Stomach (tissue), 9 donors: ENCODE data around the gene FAM222A. TPM values are rescaled to one million over a fixed set of nuclear protein-coding genes. Genes with fewer than 3 reads are reported as not detected.

Source experiments
- DNase-seq, 2 donors: peaks; one replicate each; pipeline versions ENCODE4 v3.0.0 to v3.0.0-alpha.2; 2013 to 2019
- H3K27ac ChIP-seq, 5 donors: fragments of 200-600 bp in 4 of 5; sonication (generic) in 4 of 5; one replicate each; pipeline ENCODE4 v1.5.1; 2013 to 2019; ENCODE audit warnings: mild to moderate bottlenecking in 1 of 5, moderate library complexity in 1 of 5
- H3K27me3 ChIP-seq, 3 donors: fragments of 200-600 bp; sonication (generic); one replicate each; pipeline ENCODE4 v1.5.1; 2017 to 2019; ENCODE audit warnings: mixed run types in 1 of 3
- H3K36me3 ChIP-seq, 4 donors: fragments of 200-600 bp; sonication (generic); 1 replicate in 3 of 4; 2 replicates in 1 of 4; pipeline ENCODE4 v1.5.1; 2016 to 2019
- H3K4me1 ChIP-seq, 4 donors: fragments of 200-600 bp; sonication (generic); one replicate each; pipeline ENCODE4 v1.5.1; 2016 to 2019
- H3K4me3 ChIP-seq, 4 donors: fragments of 200-600 bp; sonication (generic) in 3 of 4; one replicate each; pipeline ENCODE4 v1.5.1; 2016 to 2019; ENCODE audit warnings: mild to moderate bottlenecking in 1 of 4
- H3K9me3 ChIP-seq, 4 donors: fragments of 200-600 bp; sonication (generic); one replicate each; pipeline ENCODE4 v1.5.1; 2016 to 2019
- EP300 ChIP-seq: sonication (generic); formaldehyde crosslinking; IDR thresholded peaks from one replicate; pipeline ENCODE4 v1.6.1; 2017; ENCODE audit warnings: antibody characterized with exemption
- POLR2A ChIP-seq, 4 donors: fragments of 450-650 bp; IDR thresholded peaks; one replicate each; pipeline ENCODE4 v1.6.1; 2016; ENCODE audit warnings: antibody characterized with exemption in 4 of 4, control low read depth in 2 of 4, mild to moderate bottlenecking in 1 of 4, moderate library complexity in 1 of 4
- POLR2AphosphoS5 ChIP-seq, 3 donors: sonication (generic); formaldehyde crosslinking; IDR thresholded peaks; one replicate each; pipeline ENCODE4 v1.6.1; 2016; ENCODE audit warnings: antibody characterized with exemption in 3 of 3
- WGBS, 5 donors: extraction: QIAGEN DNeasy Blood & Tissue Kit in 3 of 5; methylation state at CpG; one replicate each; pipeline versions ENCODE4 v1.1.5 to v1.1.7; 2013 to 2018; 5-methylcytosine and 5-hydroxymethylcytosine counted together
- intact Hi-C: fragments of 100-400 bp; cut with DNase I; formaldehyde crosslinking; loops from one replicate; pipeline ENCODE4 v1.15.1; 2023; ENCODE audit warnings: low total_unique reads
- polyA plus RNA-seq, 3 donors: library from polyadenylated mRNA; stranded (reverse); fragments of 200-250 nt; gene quantifications; one replicate each; pipeline ENCODE4 v1.2.3, GENCODE V29; 2013
- total RNA-seq, 5 donors: library from RNA; depleted of rRNA; stranded (reverse); fragments of >200 nt; gene quantifications; one replicate each; pipeline versions ENCODE4 v1.1.0 to v1.2.3, GENCODE V29; 2014 to 2016
- TF ChIP-seq, protein P1 (sequence below), 7 experiments: fragments of 450-650 bp in 4 of 7; fragments of 200-600 bp in 3 of 7; sonication (generic) in 3 of 7; IDR thresholded peaks; one replicate each; pipeline ENCODE4 v1.5.1; 2016 to 2019; ENCODE audit warnings: antibody characterized with exemption in 7 of 7, control low read depth in 2 of 7, mild to moderate bottlenecking in 1 of 7
- donor health status: healthy with polysubstance abuse.
- donor health status: Bipolar disorder and iron deficiency.
- donor health status: healthy.

Gene FAM222A
- total and polyA plus RNA-seq, 8 donors, result 1.7 to 19.7 (median 4.5) TPM

DNA sequence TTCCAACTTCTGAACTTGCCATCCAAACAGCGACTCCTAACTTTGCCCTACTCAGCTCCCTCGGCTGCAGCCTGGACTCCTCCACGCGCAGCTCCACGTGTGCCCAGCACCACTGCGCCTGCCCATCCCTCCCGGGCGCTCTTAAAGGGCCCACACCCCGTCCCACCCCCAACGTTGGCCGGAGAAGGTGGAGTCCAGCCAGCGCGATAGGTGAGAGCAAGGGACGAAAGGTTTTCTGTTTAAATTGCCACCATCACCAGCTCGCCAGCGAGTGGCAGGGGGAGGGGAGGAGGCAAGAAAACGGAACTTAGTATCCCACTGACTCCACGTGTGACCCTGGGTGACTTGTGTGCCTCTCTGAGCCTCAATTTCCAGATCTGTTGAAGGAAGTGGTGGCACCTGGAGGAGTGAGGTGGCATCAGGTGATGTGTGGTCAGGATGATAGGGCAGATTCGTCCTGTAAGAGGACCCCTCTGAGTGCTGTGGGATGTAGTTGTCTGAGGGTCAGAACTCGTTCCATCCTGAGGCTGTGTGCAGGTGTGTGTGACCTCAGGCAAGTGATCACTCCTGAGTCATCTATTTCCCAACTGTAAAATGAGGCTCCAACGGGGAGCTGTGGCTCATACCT, 59.9 kb downstream of the FAM222A start:
- peak; percentile 34 to 65 for DNase-seq
- Histone ChIP-seq H3K4me1 (peaks cover 9 to 13% (median 12%) of the 10 kb centered on the region in 4 donors), H3K36me3 (no peaks in the 10 kb centered on the region), H3K27me3 (peaks cover 0 to 17% (median 0%) of the 10 kb centered on the region in 3 donors), H3K9me3 (peaks cover 0 to under 1% (median 0%) of the 10 kb centered on the region in 4 donors), H3K4me3 (peak overlapping the region in 1 of 4 donors; percentile 24), H3K27ac (no peak overlapping the region)
- TF ChIP-seq POLR2A (IDR thresholded peaks at IDR 0.05) (no peak), EP300 (no peak), POLR2AphosphoS5 (IDR thresholded peaks at IDR 0.05) (no peak)
- TF ChIP-seq, protein P1, sequence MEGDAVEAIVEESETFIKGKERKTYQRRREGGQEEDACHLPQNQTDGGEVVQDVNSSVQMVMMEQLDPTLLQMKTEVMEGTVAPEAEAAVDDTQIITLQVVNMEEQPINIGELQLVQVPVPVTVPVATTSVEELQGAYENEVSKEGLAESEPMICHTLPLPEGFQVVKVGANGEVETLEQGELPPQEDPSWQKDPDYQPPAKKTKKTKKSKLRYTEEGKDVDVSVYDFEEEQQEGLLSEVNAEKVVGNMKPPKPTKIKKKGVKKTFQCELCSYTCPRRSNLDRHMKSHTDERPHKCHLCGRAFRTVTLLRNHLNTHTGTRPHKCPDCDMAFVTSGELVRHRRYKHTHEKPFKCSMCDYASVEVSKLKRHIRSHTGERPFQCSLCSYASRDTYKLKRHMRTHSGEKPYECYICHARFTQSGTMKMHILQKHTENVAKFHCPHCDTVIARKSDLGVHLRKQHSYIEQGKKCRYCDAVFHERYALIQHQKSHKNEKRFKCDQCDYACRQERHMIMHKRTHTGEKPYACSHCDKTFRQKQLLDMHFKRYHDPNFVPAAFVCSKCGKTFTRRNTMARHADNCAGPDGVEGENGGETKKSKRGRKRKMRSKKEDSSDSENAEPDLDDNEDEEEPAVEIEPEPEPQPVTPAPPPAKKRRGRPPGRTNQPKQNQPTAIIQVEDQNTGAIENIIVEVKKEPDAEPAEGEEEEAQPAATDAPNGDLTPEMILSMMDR (IDR thresholded peaks at IDR 0.05), result no peak
- intact Hi-C loops, result loop anchor here (2.0 to 10.0 kb wide), 2 partner anchors 177 to 249 kb away; no protein-coding TSS in a partner anchor
- WGBS, 5 donors, result 7 to 28% (median 16%) methylated on average over 20 to 21 of the region's 21 CpGs

DNA sequence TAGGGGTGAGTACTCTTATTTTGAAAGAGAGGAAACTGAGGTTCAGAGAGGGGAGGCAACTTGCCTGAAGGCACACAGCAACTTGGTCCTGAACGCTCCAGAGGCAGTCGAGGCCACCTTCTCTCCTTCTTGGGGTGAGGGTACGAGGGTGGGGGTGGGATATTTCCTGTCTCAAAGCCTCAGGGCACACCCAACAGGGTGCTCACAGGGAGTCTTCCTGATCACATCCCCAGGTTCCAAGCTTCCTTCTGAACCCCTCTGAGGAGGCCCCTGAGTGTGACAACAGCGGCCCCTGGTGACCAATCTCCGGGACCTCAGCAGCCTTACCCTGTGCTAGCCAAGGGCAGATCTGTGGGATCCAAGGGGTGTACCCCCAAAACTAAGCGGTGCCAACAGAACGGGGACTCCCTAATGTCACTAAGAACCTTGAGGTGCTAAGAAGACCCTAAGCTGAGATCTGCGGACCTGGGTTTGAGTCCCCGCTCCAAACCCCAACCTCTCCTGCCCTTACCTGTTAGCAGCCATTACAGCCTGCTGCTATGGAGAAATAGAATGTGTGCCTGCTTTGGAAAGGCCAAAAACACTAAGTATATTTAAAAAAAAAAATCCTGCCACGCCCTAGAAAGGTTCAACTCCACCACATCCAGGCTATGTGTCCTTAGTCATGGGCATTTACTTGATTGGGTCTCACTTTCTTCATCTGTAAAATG, 61.7 kb downstream of the FAM222A start:
- peaks cover 9 to 13% (median 12%) of the 10 kb centered on the region in 4 donors for H3K4me1 ChIP-seq
- H3K27me3 ChIP-seq, result peaks cover 0 to 17% (median 0%) of the 10 kb centered on the region in 3 donors
- H3K9me3 ChIP-seq, result peaks cover 0 to 12% (median 5%) of the 10 kb centered on the region in 4 donors
- DNase-seq, result peak; percentile 82 to 90
- WGBS, 5 donors, result 14 to 33% (median 22%) methylated on average over 6 to 10 of the region's 10 CpGs
- intact Hi-C loops, result loop anchor here (2.0 to 10.0 kb wide), 2 partner anchors 179 to 251 kb away; no protein-coding TSS in a partner anchor
- no peak overlapping the region for H3K4me3 ChIP-seq
- H3K27ac ChIP-seq, result no peak overlapping the region
- TF ChIP-seq, protein P1 (IDR thresholded peaks at IDR 0.05), result peak in 5 of 7 experiments; percentile 70 to 82 (median 75)
- TF ChIP-seq POLR2A (IDR thresholded peaks at IDR 0.05), result no peak
- H3K36me3 ChIP-seq, result no peaks in the 10 kb centered on the region

DNA sequence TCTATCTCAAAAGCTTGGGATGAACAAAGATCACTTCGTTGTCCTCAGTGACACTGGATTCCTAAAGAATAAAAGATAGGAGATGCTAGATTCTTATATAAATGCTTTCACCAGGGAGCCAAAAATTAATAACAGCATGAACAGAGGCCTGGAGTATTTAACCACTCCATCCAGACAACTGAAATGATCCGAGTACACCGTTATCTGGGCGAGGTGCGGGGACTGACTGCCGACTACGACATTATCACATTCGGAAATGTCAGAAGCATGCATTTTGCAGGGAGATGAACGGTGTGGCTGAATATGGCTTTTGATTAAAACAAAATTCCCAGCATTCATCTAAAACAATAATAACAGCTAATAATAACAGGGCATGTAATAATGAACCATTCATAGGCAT, 63.0 kb downstream of the FAM222A start:
- Histone ChIP-seq H3K9me3 (peaks cover 0 to 12% (median 5%) of the 10 kb centered on the region in 4 donors), H3K4me1 (peaks cover 9 to 13% (median 12%) of the 10 kb centered on the region in 4 donors), H3K36me3 (no peaks in the 10 kb centered on the region), H3K4me3 (no peak overlapping the region), H3K27ac (no peak overlapping the region), H3K27me3 (peaks cover 0 to 17% (median 0%) of the 10 kb centered on the region in 3 donors)
- DNase-seq, result no peak
- intact Hi-C loops, result loop anchor here (10.0 kb wide), 1 partner anchor 252 kb away; no protein-coding TSS in a partner anchor
- no peak for TF ChIP-seq EP300
- 75 to 80% (median 75%) methylated on average over 9 of the region's 9 CpGs for WGBS, 5 donors

DNA sequence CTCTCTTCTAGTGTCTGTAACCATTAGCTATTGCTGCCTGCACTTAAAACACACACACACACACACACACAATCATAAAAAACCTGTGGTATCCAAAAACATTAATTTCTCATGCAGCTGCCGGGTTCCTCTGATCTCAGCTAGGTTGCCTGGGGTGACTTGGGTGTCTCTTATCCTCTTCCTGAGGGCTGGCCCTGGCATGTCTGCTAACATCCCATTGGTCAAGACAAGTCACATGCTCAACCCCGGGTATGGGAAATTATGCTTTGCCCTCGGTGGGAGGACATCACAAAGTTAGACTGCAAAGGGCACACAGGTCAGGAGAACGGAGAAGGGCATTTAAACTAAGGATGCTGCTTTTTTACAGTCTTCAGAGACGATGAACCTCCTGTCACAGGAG, 63.9 kb downstream of the FAM222A start:
- 29 to 37% (median 33%) methylated on average over 5 of the region's 5 CpGs for WGBS, 5 donors
- DNase-seq, result no peak
- TF ChIP-seq EP300, result no peak
- no peak for TF ChIP-seq POLR2AphosphoS5 (IDR thresholded peaks at IDR 0.05)
- TF ChIP-seq, protein P1 (IDR thresholded peaks at IDR 0.05), result no peak
- TF ChIP-seq POLR2A (IDR thresholded peaks at IDR 0.05), result no peak
- Histone ChIP-seq H3K27me3 (peaks cover 0 to 17% (median 0%) of the 10 kb centered on the region in 3 donors), H3K9me3 (peaks cover 0 to 12% (median 5%) of the 10 kb centered on the region in 4 donors), H3K36me3 (no peaks in the 10 kb centered on the region), H3K4me3 (no peak overlapping the region), H3K27ac (no peak overlapping the region), H3K4me1 (peaks cover 9 to 13% (median 12%) of the 10 kb centered on the region in 4 donors)
- intact Hi-C loops, result loop anchor here (10.0 kb wide), 1 partner anchor 253 kb away; no protein-coding TSS in a partner anchor
